DOHH2 (cell line): ENCODE data around the gene TM2D3.

Experiments
- EZH2phosphoT487 ChIP-seq: fragments of 200-600 bp; sonication (generic); IDR thresholded peaks from 2 replicates; pipeline ENCODE4 v1.6.1; 2017; ENCODE audit warnings: borderline replicate concordance, mild to moderate bottlenecking, antibody characterized with exemption, low read length, moderate library complexity, mixed read lengths
- TF ChIP-seq, protein P1 (sequence below): fragments of 200-600 bp; sonication (generic); IDR thresholded peaks from one replicate; pipeline ENCODE4 v1.5.1; 2014; ENCODE audit warnings: antibody characterized with exemption, mild to moderate bottlenecking, low read depth, low read length; ENCODE audit not compliant: poor library complexity, severe bottlenecking

DNA sequence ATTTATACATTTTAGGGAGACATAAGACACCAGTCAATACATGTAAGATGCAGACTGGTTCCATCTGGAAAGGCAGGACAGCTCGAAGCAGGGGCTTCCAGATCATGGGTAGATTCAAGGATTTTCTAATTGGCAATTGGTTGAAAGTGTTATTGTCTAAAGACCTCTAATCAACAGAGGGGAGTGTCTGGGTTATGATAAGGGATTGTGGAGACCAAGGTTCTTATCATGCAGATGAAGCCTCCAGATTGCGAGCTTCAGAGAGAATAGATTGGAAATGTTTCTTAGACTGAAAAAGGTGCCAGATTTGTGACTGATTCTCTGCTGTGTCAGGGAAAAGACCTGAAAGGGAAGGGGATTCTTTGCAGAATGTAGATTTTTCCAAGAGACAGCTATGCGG, 15.1 kb downstream of the TM2D3 start:
- TF ChIP-seq, protein P1, sequence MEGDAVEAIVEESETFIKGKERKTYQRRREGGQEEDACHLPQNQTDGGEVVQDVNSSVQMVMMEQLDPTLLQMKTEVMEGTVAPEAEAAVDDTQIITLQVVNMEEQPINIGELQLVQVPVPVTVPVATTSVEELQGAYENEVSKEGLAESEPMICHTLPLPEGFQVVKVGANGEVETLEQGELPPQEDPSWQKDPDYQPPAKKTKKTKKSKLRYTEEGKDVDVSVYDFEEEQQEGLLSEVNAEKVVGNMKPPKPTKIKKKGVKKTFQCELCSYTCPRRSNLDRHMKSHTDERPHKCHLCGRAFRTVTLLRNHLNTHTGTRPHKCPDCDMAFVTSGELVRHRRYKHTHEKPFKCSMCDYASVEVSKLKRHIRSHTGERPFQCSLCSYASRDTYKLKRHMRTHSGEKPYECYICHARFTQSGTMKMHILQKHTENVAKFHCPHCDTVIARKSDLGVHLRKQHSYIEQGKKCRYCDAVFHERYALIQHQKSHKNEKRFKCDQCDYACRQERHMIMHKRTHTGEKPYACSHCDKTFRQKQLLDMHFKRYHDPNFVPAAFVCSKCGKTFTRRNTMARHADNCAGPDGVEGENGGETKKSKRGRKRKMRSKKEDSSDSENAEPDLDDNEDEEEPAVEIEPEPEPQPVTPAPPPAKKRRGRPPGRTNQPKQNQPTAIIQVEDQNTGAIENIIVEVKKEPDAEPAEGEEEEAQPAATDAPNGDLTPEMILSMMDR, result no peak
- no peak for TF ChIP-seq EZH2phosphoT487
